ENCODE results near the gene CFAP97D1. TPM values are rescaled to one million over a fixed set of nuclear protein-coding genes. Genes with fewer than 3 reads are reported as not detected.

CFAP97D1 gene
- polyA plus RNA-seq, 2 of the 4 experiments (the other 2 are of a cell fraction): not detected

DNA sequence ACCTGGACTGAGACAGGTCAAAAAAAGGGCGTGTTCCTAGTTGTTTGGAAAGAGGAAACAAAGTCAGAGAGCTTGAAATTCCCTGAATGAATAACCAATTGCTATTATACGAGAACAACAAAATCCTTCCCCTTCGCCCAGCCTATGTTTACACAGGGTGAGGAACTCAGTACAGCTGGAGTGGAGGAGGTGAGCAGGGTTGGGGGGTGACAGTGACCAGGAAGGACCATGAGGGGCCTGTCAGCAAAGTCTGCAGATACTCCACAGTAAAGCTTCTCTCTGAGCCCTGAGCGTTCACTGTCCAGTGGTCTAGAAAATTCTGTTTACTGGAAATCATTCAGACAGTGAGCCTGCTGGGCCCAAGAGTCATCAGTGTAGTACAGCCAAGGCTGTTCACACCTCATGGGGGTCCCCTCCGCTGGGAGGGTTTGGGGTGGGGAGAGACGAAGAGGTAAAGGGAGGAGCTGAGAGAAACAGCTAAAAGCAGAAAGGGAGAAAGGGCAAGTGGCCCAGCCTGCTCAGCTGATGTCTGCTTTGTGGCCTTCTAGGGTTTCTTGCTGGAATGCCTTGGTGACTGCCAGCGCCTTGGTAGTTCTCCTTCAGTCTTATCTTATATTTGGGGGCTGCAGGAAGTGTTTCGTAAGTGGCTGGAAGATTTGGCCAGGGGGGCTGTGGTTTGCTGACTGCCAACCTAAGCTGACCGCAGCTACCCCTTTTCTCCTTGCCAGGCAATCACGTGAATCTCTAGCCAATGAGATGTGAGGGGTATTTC, 7.2 kb upstream of the CFAP97D1 start:
- peaks cover 28% of the 10 kb centered on the region for H3K4me1 ChIP-seq
- no peak for TF ChIP-seq FOSB (CRISPR knock-in tag; IDR thresholded peaks at IDR 0.05)
- TF ChIP-seq, protein P1, sequence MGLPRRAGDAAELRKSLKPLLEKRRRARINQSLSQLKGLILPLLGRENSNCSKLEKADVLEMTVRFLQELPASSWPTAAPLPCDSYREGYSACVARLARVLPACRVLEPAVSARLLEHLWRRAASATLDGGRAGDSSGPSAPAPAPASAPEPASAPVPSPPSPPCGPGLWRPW (IDR thresholded peaks at IDR 0.05): no peak
- no peak for TF ChIP-seq ZFP36 (IDR thresholded peaks at IDR 0.05; ENCODE audit: borderline replicate concordance, partially characterized antibody)
- TF ChIP-seq HDAC2 (IDR thresholded peaks at IDR 0.05): no peak
- TF ChIP-seq, protein P2, sequence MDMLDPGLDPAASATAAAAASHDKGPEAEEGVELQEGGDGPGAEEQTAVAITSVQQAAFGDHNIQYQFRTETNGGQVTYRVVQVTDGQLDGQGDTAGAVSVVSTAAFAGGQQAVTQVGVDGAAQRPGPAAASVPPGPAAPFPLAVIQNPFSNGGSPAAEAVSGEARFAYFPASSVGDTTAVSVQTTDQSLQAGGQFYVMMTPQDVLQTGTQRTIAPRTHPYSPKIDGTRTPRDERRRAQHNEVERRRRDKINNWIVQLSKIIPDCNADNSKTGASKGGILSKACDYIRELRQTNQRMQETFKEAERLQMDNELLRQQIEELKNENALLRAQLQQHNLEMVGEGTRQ (IDR thresholded peaks at IDR 0.05): no peak
- no peak for TF ChIP-seq MYC (IDR thresholded peaks at IDR 0.05; ENCODE audit: borderline replicate concordance, low read length)
- no peak for TF ChIP-seq KDM1A (IDR thresholded peaks at IDR 0.05; ENCODE audit: low read depth)
- TF ChIP-seq, protein P3, sequence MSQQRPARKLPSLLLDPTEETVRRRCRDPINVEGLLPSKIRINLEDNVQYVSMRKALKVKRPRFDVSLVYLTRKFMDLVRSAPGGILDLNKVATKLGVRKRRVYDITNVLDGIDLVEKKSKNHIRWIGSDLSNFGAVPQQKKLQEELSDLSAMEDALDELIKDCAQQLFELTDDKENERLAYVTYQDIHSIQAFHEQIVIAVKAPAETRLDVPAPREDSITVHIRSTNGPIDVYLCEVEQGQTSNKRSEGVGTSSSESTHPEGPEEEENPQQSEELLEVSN (IDR thresholded peaks at IDR 0.05; ENCODE audit: borderline replicate concordance, low read depth): no peak
- no peak for TF ChIP-seq HOXB5 (CRISPR knock-in tag; IDR thresholded peaks at IDR 0.05)
- no peak for TF ChIP-seq HEYL (CRISPR knock-in tag; IDR thresholded peaks at IDR 0.05)
- TF ChIP-seq ZSCAN20 (CRISPR knock-in tag; IDR thresholded peaks at IDR 0.05): no peak
- TF ChIP-seq CBX2 (IDR thresholded peaks at IDR 0.05; ENCODE audit: borderline replicate concordance, low read depth): no peak
- no peak for TF ChIP-seq POLR2AphosphoS2 (conservative IDR thresholded peaks at IDR 0.05; ENCODE audit: low read length)
- no peak for TF ChIP-seq TP53 (CRISPR knock-in tag; IDR thresholded peaks at IDR 0.05)
- no peak for TF ChIP-seq TFCP2L1 (CRISPR knock-in tag; IDR thresholded peaks at IDR 0.05)
- TF ChIP-seq RFX5 (IDR thresholded peaks at IDR 0.05): no peak
- no peak for TF ChIP-seq EHMT2 (IDR thresholded peaks at IDR 0.05; ENCODE audit: low read depth)
- TF ChIP-seq CHD4 (IDR thresholded peaks at IDR 0.05; ENCODE audit: borderline replicate concordance): no peak
- TF ChIP-seq, protein P4, sequence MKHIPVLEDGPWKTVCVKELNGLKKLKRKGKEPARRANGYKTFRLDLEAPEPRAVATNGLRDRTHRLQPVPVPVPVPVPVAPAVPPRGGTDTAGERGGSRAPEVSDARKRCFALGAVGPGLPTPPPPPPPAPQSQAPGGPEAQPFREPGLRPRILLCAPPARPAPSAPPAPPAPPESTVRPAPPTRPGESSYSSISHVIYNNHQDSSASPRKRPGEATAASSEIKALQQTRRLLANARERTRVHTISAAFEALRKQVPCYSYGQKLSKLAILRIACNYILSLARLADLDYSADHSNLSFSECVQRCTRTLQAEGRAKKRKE (CRISPR knock-in tag; IDR thresholded peaks at IDR 0.05; ENCODE audit: low read depth): no peak
- whole genome bisulfite sequencing (ENCODE audit: missing lambda C conversion rate): 86% methylated on average over 10 of the region's 10 CpGs
- H3K9me3 ChIP-seq: no peaks in the 10 kb centered on the region
- DNase-seq (ENCODE audit: low read depth in 1 of 2, low spot score in 1 of 2): no peak
- no peak for FAIRE-seq
- no peak overlapping the region for H3K4me3 ChIP-seq
- 0 out of 3 replicates have a peak overlapping the region, but pooled peaks have one; percentile 21 for H3K4me2 ChIP-seq
- ATAC-seq: no peak
- CTCF ChIA-PET: interaction anchor here (0.9 to 7.9 kb wide), 8 partner anchors 10 to 196 kb away, joined by 3 to 151 read pairs (median 8); partner anchors contain the start of genes CD300LG and SOST
- POLR2A ChIA-PET: no interaction called here
- H3K27ac ChIP-seq: no peak overlapping the region

DNA sequence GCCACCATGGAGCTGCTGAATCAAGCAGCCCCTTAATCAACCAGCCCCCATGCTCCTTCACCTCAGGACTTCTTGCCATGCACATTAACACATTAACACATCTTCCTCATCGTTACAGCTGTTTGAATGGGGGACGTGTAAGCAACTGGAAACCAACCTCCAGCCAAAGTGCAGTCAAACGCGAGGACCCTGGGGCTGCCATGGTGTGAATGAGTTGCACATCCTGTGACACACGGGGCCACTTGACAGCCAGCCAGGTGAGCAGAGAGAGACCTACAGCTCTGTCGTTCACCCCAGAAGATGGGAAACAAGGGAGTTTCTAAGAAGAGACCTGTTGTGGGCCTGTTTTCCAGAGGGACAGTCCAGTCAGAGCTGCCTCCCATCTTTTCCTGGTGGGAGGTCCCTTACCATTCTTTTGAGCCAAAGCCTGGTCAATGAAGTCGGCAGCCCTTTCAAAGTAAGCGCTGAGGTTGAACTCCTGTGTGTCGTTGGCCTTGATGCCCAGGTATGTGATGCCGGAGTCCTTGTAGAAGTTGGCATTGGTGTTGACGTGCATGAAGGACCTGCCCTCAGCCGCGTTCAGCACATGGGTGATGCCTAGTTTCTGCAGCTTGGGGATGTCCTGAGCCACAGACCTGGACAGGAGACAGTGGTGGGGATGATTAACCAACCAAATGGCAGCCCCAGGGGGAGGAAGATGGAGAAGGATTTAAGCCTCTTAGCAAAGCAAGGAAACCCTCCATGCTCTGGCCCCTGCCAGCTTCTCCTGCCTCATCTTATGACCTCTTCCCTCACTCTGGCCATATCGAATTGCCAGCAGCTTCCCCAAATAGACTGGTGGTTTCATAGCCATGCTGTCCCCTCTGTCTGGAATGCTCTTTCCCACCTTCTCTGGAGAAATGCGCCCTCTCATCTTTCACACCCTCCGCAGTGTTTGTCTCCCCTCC, 5.7 kb upstream of the CFAP97D1 start:
- POLR2A ChIA-PET: no interaction called here
- DNase-seq (ENCODE audit: low read depth in 1 of 2, low spot score in 1 of 2) (no peak), FAIRE-seq (no peak), ATAC-seq (no peak)
- H3K9me3 ChIP-seq: no peaks in the 10 kb centered on the region
- no peak overlapping the region for H3K27ac ChIP-seq
- H3K4me2 ChIP-seq: no peak overlapping the region
- no peak overlapping the region for H3K4me3 ChIP-seq
- 0 out of 2 replicates have a peak, but pooled peaks have one; percentile 31 for TF ChIP-seq POLR2AphosphoS2 (conservative IDR thresholded peaks at IDR 0.05; ENCODE audit: low read length)
- no peak for TF ChIP-seq CBX8 (IDR thresholded peaks at IDR 0.05)
- WGBS (ENCODE audit: missing lambda C conversion rate): 91% methylated on average over 16 of the region's 16 CpGs
- H3K4me1 ChIP-seq: peaks cover 31% of the 10 kb centered on the region
- CTCF ChIA-PET: interaction anchor here (0.6 to 7.9 kb wide), 8 partner anchors 12 to 198 kb away, joined by 3 to 151 read pairs (median 5); partner anchors contain the start of gene SOST

Data from A549 (cell line).